Ectodermal cell (in vitro differentiated cells): ENCODE data around the gene PLPPR1.

Experiments used
- H3K27ac ChIP-seq: 2 replicates; pipeline ENCODE4 v1.7.0; 2013; ENCODE audit warnings: mild to moderate bottlenecking, low read depth, low read length; ENCODE audit not compliant: insufficient read depth, poor library complexity, severe bottlenecking
- H3K27me3 ChIP-seq: 2 replicates; pipeline ENCODE4 v1.7.0; 2013; ENCODE audit warnings: mild to moderate bottlenecking, low read length; ENCODE audit not compliant: insufficient read depth, control insufficient read depth, poor library complexity, severe bottlenecking
- H3K36me3 ChIP-seq: one replicate; pipeline ENCODE4 v1.7.0; 2013; ENCODE audit warnings: low read length; ENCODE audit not compliant: control insufficient read depth, insufficient read depth
- H3K4me1 ChIP-seq: one replicate; pipeline ENCODE4 v1.7.0; 2013; ENCODE audit warnings: low read length; ENCODE audit not compliant: control insufficient read depth, insufficient read depth
- H3K4me3 ChIP-seq: 2 replicates; pipeline ENCODE4 v1.7.0; 2013; ENCODE audit warnings: low read depth, low read length, control low read depth; ENCODE audit not compliant: insufficient read depth
- H3K9me3 ChIP-seq: 2 replicates; pipeline ENCODE4 v1.7.0; 2013; ENCODE audit warnings: mild to moderate bottlenecking, low read length, moderate library complexity; ENCODE audit not compliant: control insufficient read depth
- WGBS, 2 experiments: methylation state at CpG; one replicate each; pipeline ENCODE4 v1.1.7; 2013; ENCODE audit warnings: missing lambda C conversion rate in 2 of 2; 5-methylcytosine and 5-hydroxymethylcytosine counted together

Gene PLPPR1

DNA sequence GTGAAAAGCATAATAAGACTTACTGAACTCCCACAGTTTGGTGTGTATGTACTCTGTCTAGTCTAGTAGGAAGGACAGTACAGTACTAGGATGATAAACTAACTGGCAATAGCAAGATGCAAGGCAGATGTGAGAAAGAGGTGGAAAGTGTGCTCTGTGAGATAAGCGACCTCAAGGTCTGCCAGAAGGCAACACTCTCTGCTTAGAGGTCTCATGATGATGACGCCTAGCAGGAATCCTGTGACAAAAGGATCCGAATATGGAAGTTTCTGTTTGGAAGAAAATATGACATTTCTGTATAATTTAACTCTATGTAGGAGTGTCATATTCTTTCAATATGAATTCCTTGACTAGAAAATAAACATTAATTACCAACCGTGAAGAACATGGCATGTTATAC is 112.2 kb downstream of the PLPPR1 start:
- H3K4me1 ChIP-seq = no peaks in the 10 kb centered on the region
- no peaks in the 10 kb centered on the region for H3K36me3 ChIP-seq
- 83 to 95% methylated on average over 3 to 4 of the region's 4 CpGs for WGBS, 2 experiments
- no peaks in the 10 kb centered on the region for H3K27me3 ChIP-seq
- no peak overlapping the region for H3K27ac ChIP-seq
- H3K9me3 ChIP-seq = no peaks in the 10 kb centered on the region
- no peak overlapping the region for H3K4me3 ChIP-seq

DNA sequence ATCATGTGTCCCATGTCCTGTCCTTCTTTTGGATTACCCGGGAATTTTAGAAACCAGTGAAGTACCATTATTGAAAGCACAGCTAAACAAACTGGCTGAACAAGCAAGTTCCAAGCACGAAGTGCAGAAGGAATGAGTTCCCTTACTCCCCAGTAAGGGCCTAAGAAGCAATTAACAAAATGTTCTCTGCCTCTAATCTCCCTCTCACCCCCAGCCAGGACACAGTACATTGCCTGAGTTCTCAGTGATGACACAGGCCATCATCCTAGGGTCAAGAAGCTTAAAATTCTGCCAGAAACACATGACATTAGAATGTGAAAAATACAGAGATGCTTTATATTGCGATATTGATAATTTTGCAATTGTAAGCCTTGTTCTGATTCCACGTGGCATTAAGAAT is 118.0 kb downstream of the PLPPR1 start:
- Histone ChIP-seq H3K4me1 (peaks cover 3% of the 10 kb centered on the region), H3K27ac (no peak overlapping the region), H3K4me3 (no peak overlapping the region), H3K9me3 (no peaks in the 10 kb centered on the region), H3K36me3 (no peaks in the 10 kb centered on the region), H3K27me3 (no peaks in the 10 kb centered on the region)
- 91 to 92% methylated on average over 4 of the region's 4 CpGs for WGBS, 2 experiments

DNA sequence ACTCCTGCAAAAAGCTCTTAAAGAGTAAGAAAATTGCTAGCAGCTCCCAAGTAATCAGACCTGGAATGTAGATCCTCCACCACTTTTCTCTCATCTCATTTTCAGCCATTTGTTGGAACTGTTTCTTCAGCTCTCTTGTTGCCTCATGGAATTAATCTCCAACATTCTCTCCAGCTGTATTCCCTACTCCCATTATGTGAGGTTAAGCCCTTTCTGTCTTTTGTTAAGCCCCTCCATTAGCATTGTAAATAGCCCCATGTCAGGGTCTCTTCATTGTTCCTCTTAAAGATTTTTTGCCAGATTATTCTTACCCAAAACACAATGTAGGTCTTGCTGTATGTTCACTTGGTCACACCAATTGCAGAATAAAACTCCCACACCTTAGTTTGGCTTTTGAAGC is 119.8 kb downstream of the PLPPR1 start:
- Histone ChIP-seq H3K36me3 (no peaks in the 10 kb centered on the region), H3K4me3 (no peak overlapping the region), H3K9me3 (no peaks in the 10 kb centered on the region), H3K27ac (no peak overlapping the region), H3K4me1 (peaks cover 3% of the 10 kb centered on the region), H3K27me3 (no peaks in the 10 kb centered on the region)

DNA sequence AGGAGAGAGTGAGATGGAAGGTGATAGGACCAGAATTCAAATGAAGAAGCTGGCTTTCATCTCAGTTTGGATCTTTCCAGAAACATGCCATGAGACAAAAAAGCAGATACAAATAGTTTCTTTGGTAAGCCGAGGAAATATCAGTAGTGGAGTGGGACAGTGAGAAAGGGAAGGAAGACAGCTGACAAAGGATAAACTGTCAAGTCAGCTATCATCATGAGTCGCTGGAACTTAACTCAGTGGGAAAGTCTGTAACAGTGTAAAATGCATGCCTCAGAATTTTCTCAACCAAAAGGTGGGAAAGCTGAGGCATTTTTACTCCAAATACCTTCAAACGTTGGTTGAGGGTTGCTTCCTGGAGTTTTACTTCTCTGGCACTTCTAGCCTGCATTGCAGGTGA is 129.8 kb downstream of the PLPPR1 start:
- WGBS, 2 experiments = 85 to 86% methylated on average over 3 of the region's 3 CpGs
- H3K36me3 ChIP-seq = no peaks in the 10 kb centered on the region
- no peak overlapping the region for H3K4me3 ChIP-seq
- H3K27me3 ChIP-seq = no peaks in the 10 kb centered on the region
- no peaks in the 10 kb centered on the region for H3K9me3 ChIP-seq
- no peak overlapping the region for H3K27ac ChIP-seq
- H3K4me1 ChIP-seq = peaks cover 11% of the 10 kb centered on the region

DNA sequence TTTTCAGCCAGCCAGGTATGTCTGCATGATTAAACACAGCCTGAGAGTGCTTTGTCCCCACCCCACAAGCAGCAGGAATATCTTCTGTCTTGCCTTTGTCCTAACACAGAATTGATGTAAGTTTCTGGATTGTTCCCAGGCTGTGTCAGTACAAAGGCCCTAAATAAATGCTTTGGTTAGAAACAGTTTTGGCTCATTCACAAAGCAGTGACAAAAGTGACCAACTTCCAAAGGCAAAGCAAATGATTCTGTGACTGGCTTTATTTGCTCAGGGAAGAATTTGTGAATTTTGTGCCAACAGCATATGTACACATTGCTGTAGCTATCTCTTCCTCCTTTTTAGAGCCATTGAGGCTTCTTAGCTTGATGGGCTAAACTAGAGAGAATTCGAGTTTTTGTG is 133.7 kb downstream of the PLPPR1 start:
- no peaks in the 10 kb centered on the region for H3K9me3 ChIP-seq
- H3K27ac ChIP-seq = no peak overlapping the region
- WGBS, 2 experiments = 64 to 90% methylated on average over 1 of the region's 1 CpG
- no peaks in the 10 kb centered on the region for H3K27me3 ChIP-seq
- H3K4me1 ChIP-seq = peaks cover 16% of the 10 kb centered on the region
- H3K36me3 ChIP-seq = no peaks in the 10 kb centered on the region
- H3K4me3 ChIP-seq = no peak overlapping the region

DNA sequence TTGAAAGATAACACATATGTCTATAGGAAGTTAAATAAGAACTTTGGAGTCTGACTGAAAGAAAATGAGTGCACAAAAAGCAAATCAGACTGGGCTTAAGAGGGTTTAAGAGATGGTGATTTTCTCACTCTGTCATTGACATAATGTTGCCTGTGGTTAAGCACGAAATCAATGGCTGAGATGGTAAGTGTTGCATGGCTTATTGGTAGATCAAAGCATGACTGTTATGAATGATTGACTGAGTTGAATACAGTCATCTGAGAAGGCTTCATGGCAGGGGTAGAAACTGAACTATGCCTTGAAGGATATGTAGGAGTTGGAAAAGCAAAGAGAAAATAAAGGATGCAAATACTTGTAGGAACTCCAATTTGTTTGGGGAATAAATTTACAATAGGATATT is 136.6 kb downstream of the PLPPR1 start:
- Histone ChIP-seq H3K27me3 (no peaks in the 10 kb centered on the region), H3K9me3 (no peaks in the 10 kb centered on the region), H3K4me1 (peaks cover 22% of the 10 kb centered on the region), H3K36me3 (no peaks in the 10 kb centered on the region), H3K27ac (no peak overlapping the region), H3K4me3 (no peak overlapping the region)
- WGBS, 2 experiments = 83 to 94% methylated on average over 1 of the region's 1 CpG

DNA sequence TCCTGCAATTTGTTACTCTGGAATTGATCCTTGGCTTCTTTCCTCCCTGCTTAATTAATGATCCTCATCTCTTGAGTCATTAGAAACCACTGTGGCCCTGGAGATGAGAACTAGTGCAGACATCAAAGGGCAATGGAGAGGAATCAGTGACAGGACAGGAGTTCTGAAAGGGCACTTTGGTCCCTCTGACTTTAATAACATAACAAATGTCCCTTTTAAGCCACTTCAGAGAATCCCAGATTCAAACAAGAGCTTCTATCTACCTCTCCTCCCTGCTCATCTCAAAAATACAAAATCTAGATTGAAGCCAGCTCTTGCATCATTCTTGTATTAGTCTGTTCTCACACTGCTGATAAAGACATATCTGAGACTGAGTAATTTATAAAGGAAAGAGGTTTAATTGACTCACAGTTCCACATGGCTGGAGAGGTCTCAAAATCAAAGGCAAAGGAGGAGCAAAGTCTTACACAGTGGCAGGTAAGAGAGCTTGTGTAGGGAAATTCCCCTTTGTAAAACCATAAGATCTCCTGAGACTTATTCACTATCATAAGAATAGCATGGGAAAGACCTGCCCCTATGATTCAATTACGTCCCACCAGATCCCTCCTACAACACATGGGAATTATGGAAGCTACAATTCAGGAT is 139.1 kb downstream of the PLPPR1 start:
- Histone ChIP-seq H3K4me1 (peaks cover 15% of the 10 kb centered on the region), H3K9me3 (no peaks in the 10 kb centered on the region), H3K36me3 (no peaks in the 10 kb centered on the region), H3K4me3 (no peak overlapping the region), H3K27ac (no peak overlapping the region), H3K27me3 (no peaks in the 10 kb centered on the region)
- WGBS, 2 experiments = 79% methylated on average over 1 of the region's 1 CpG; no CpG with 5 or more reads in 1 of the 2 experiments

DNA sequence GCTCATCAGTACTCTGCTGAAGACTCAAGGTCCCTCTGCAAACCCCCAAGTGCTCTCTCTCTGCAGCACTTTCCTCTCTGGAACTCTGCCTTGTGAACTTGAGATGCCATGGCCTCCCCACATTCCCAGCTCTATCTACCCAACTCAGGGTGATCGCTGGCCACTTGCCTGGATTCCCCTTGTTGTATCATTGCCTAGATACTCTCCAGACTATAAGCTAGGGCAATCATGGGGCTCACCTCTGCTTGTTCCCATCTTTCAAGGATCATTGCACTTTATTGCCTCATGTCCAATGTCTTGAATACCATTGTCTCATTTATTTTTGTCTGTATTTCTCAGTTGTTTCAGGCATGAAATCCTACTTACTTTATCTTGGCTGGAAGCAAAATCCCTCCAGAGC is 144.1 kb downstream of the PLPPR1 start:
- Histone ChIP-seq H3K36me3 (no peaks in the 10 kb centered on the region), H3K4me3 (no peak overlapping the region), H3K27ac (no peak overlapping the region), H3K27me3 (no peaks in the 10 kb centered on the region), H3K9me3 (no peaks in the 10 kb centered on the region), H3K4me1 (peaks cover 2% of the 10 kb centered on the region)
- WGBS, 2 experiments = 89 to 92% methylated on average over 1 of the region's 1 CpG

DNA sequence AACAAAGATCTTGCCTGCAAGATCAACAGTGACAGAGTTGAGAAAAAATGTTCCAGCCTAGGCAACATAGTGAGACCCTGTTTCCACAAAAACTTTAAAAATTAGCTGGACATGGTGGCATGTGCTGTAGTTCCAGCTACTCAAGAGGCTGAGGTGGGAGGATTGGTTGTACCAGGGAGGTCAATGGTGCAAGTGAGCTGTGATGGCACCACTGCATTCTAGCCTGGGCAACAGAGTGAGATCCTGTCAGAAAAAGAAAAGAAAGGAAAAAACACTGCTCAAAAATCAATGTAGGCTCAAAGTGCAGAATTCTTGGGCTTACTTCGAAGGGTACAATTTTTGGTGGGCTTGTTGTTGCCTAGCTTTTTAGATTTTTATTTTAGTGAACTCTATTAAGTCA is 145.4 kb downstream of the PLPPR1 start:
- H3K4me1 ChIP-seq = no peaks in the 10 kb centered on the region
- H3K4me3 ChIP-seq = no peak overlapping the region
- no peak overlapping the region for H3K27ac ChIP-seq
- no peaks in the 10 kb centered on the region for H3K9me3 ChIP-seq
- WGBS, 2 experiments = 80 to 89% methylated on average over 1 of the region's 1 CpG
- H3K27me3 ChIP-seq = no peaks in the 10 kb centered on the region
- H3K36me3 ChIP-seq = no peaks in the 10 kb centered on the region

DNA sequence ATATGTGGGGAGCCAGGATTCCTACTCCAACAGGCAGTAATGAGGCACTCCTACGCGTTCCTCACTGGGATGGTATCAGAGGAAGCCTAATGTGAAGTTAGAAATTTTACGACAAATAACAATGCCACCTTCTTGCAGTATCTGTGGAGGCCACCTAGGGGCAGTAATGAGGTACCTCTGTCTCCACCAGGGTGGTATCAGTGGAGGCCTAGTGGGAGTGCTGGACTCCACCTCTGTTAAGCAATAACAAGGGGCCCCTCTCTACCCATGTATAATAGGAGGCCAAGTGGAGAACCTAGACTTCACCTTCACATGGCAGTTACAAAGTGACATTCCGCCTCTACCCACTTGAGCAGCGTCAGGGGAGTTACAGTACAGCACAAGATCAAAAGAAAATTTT is 147.9 kb downstream of the PLPPR1 start:
- Histone ChIP-seq H3K4me1 (no peaks in the 10 kb centered on the region), H3K27ac (no peak overlapping the region), H3K36me3 (no peaks in the 10 kb centered on the region), H3K9me3 (no peaks in the 10 kb centered on the region), H3K4me3 (no peak overlapping the region), H3K27me3 (no peaks in the 10 kb centered on the region)
- WGBS, 2 experiments = 95 to 97% methylated on average over 5 of the region's 5 CpGs

DNA sequence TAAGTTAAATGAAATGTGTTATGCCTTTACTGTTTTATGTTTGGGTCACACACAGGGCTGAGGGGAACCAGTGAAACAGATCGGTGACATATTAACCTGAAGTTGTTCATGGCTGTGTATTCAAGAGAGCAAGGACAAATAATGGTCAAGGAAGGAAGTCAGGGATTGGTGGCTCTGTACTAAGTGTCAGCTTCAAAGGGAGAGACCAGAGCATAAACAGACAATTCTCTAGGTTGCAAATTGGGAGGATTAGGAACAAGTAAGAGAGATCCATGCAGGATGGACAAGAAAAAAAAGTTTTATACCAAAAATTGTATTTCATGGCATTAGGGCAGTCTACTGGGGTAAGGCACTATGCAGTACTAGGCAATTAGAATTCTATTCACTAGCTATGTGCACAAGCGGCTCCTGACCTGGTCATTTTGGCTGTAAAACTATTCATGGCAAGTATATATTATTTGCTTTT is 156.3 kb downstream of the PLPPR1 start:
- Histone ChIP-seq H3K27ac (no peak overlapping the region), H3K27me3 (no peaks in the 10 kb centered on the region), H3K4me3 (no peak overlapping the region), H3K36me3 (no peaks in the 10 kb centered on the region), H3K4me1 (no peaks in the 10 kb centered on the region), H3K9me3 (no peaks in the 10 kb centered on the region)
- WGBS, 2 experiments = 92 to 93% methylated on average over 2 of the region's 2 CpGs
